HUES48 (cell line): ENCODE data around the gene NIN.
A peak's percentile ranks its signal among the peaks of the same experiment; 100 is the strongest.

ENCODE experiments used
- H3K27ac ChIP-seq: one replicate; pipeline ENCODE4 v1.7.0; 2013; ENCODE audit warnings: low read depth, low read length, inconsistent platforms
- H3K27me3 ChIP-seq: 2 replicates; pipeline ENCODE4 v1.6.1; 2013; ENCODE audit warnings: mild to moderate bottlenecking, low read length; ENCODE audit not compliant: control insufficient read depth, insufficient read depth
- H3K36me3 ChIP-seq: 2 replicates; pipeline ENCODE4 v1.6.1; 2013; ENCODE audit warnings: low read length; ENCODE audit not compliant: control insufficient read depth, insufficient read depth
- H3K4me1 ChIP-seq: 2 replicates; pipeline ENCODE4 v1.6.1; 2013; ENCODE audit warnings: mild to moderate bottlenecking, low read length; ENCODE audit not compliant: control insufficient read depth, insufficient read depth
- H3K4me3 ChIP-seq: 2 replicates; pipeline ENCODE4 v1.5.1; 2013; ENCODE audit warnings: mild to moderate bottlenecking, low read depth, low read length
- H3K9ac ChIP-seq: 2 replicates; pipeline ENCODE4 v1.6.1; 2013; ENCODE audit warnings: mild to moderate bottlenecking, low read depth, low read length, moderate library complexity
- H3K9me3 ChIP-seq: 2 replicates; pipeline ENCODE4 v1.6.1; 2013; ENCODE audit warnings: low read length; ENCODE audit not compliant: control insufficient read depth, insufficient read depth

NIN gene

GRCh38 chr14:50786751-50787464, 44.1 kb downstream of the NIN start:
- Histone ChIP-seq H3K9me3 (no peaks in the 10 kb centered on the region), H3K4me3 (no peak overlapping the region), H3K27ac (no peak overlapping the region), H3K9ac (no peak overlapping the region), H3K4me1 (peaks cover 26% of the 10 kb centered on the region), H3K36me3 (0 out of 2 replicates have a peak, but pooled peaks cover 3% of the 10 kb centered on the region), H3K27me3 (no peaks in the 10 kb centered on the region)

GRCh38 chr14:50785457-50786063, 45.4 kb downstream of the NIN start:
- no peaks in the 10 kb centered on the region for H3K9me3 ChIP-seq
- H3K27ac ChIP-seq: peak overlapping the region; percentile 62
- H3K4me1 ChIP-seq: peaks cover 26% of the 10 kb centered on the region
- 0 out of 2 replicates have a peak, but pooled peaks cover 1% of the 10 kb centered on the region for H3K36me3 ChIP-seq
- H3K27me3 ChIP-seq: no peaks in the 10 kb centered on the region
- H3K9ac ChIP-seq: no peak overlapping the region
- no peak overlapping the region for H3K4me3 ChIP-seq

- Histone ChIP-seq H3K27ac (no peak overlapping the region), H3K4me1 (peaks cover 26% of the 10 kb centered on the region), H3K9ac (no peak overlapping the region), H3K9me3 (no peaks in the 10 kb centered on the region), H3K27me3 (no peaks in the 10 kb centered on the region), H3K4me3 (no peak overlapping the region), H3K36me3 (no peaks in the 10 kb centered on the region)
Observed at GRCh38 chr14:50784683-50785456, 46.1 kb downstream of the NIN start.

- Histone ChIP-seq H3K36me3 (no peaks in the 10 kb centered on the region), H3K27ac (peak overlapping the region; percentile 22), H3K4me3 (no peak overlapping the region), H3K9ac (no peak overlapping the region), H3K9me3 (no peaks in the 10 kb centered on the region), H3K27me3 (no peaks in the 10 kb centered on the region), H3K4me1 (peaks cover 26% of the 10 kb centered on the region)
Observed at GRCh38 chr14:50783563-50783962, 47.4 kb downstream of the NIN start.

GRCh38 chr14:50780393-50780792, 50.6 kb downstream of the NIN start:
- Histone ChIP-seq H3K27ac (no peak overlapping the region), H3K9ac (no peak overlapping the region), H3K4me1 (peaks cover 14% of the 10 kb centered on the region), H3K36me3 (0 out of 2 replicates have a peak, but pooled peaks cover 3% of the 10 kb centered on the region), H3K4me3 (no peak overlapping the region), H3K27me3 (no peaks in the 10 kb centered on the region), H3K9me3 (no peaks in the 10 kb centered on the region)

GRCh38 chr14:50778721-50779483, 52.1 kb downstream of the NIN start:
- H3K9ac ChIP-seq: no peak overlapping the region
- no peaks in the 10 kb centered on the region for H3K9me3 ChIP-seq
- no peak overlapping the region for H3K4me3 ChIP-seq
- H3K36me3 ChIP-seq: 0 out of 2 replicates have a peak, but pooled peaks cover 3% of the 10 kb centered on the region
- H3K27ac ChIP-seq: no peak overlapping the region
- H3K27me3 ChIP-seq: no peaks in the 10 kb centered on the region
- H3K4me1 ChIP-seq: peaks cover 11% of the 10 kb centered on the region; the same call in 1 of the 2 replicates

- Histone ChIP-seq H3K9ac (no peak overlapping the region), H3K4me3 (no peak overlapping the region), H3K4me1 (peaks cover 6% of the 10 kb centered on the region; the same call in 1 of the 2 replicates), H3K36me3 (peaks cover 9% of the 10 kb centered on the region; the same call in 1 of the 2 replicates), H3K27me3 (no peaks in the 10 kb centered on the region), H3K9me3 (no peaks in the 10 kb centered on the region), H3K27ac (no peak overlapping the region)
Observed at GRCh38 chr14:50776522-50776921, 54.4 kb downstream of the NIN start.

GRCh38 chr14:50775357-50775756, 55.6 kb downstream of the NIN start:
- H3K27ac ChIP-seq: no peak overlapping the region
- no peaks in the 10 kb centered on the region for H3K27me3 ChIP-seq
- H3K9me3 ChIP-seq: no peaks in the 10 kb centered on the region
- H3K9ac ChIP-seq: no peak overlapping the region
- H3K4me1 ChIP-seq: peaks cover 6% of the 10 kb centered on the region; the same call in 1 of the 2 replicates
- peaks cover 18% of the 10 kb centered on the region for H3K36me3 ChIP-seq
- H3K4me3 ChIP-seq: no peak overlapping the region

GRCh38 chr14:50774542-50775267, 56.3 kb downstream of the NIN start:
- H3K27ac ChIP-seq: no peak overlapping the region
- peaks cover 6% of the 10 kb centered on the region; the same call in 1 of the 2 replicates for H3K4me1 ChIP-seq
- H3K4me3 ChIP-seq: no peak overlapping the region
- H3K36me3 ChIP-seq: peaks cover 24% of the 10 kb centered on the region
- H3K9ac ChIP-seq: no peak overlapping the region
- H3K9me3 ChIP-seq: no peaks in the 10 kb centered on the region
- H3K27me3 ChIP-seq: no peaks in the 10 kb centered on the region
